Neural cell (in vitro differentiated cells): Measurements from ENCODE around the gene CEP162.

Source experiments
- EP300 ChIP-seq: fragments of 450-650 bp; conservative IDR thresholded peaks from 2 replicates; pipeline ENCODE4 v1.6.1; 2014; ENCODE audit warnings: antibody characterized with exemption, mild to moderate bottlenecking, moderate library complexity; ENCODE audit not compliant: poor library complexity, severe bottlenecking
- EZH2 ChIP-seq: fragments of 200-600, 300-800 bp; shearing (Covaris generic), sonication (generic); IDR thresholded peaks from 2 replicates; pipeline ENCODE4 v1.6.1; 2014; ENCODE audit warnings: antibody characterized with exemption, low read length, borderline replicate concordance, mild to moderate bottlenecking; ENCODE audit not compliant: insufficient read depth, poor library complexity, severe bottlenecking
- RAD21 ChIP-seq: fragments of 450-650 bp; conservative IDR thresholded peaks from 2 replicates; pipeline ENCODE4 v1.6.1; 2014; ENCODE audit warnings: antibody characterized with exemption, mild to moderate bottlenecking, moderate library complexity
- TAF1 ChIP-seq: IDR thresholded peaks from 2 replicates; pipeline ENCODE4 v1.6.1; 2012; ENCODE audit warnings: low read depth
- TF ChIP-seq, protein P1 (sequence below): fragments of 450-650 bp; IDR thresholded peaks from 2 replicates; pipeline ENCODE4 v1.5.1; 2014; ENCODE audit warnings: antibody characterized with exemption, mild to moderate bottlenecking, moderate library complexity; ENCODE audit not compliant: poor library complexity, severe bottlenecking
- TF ChIP-seq, protein P2 (sequence below): IDR thresholded peaks from 2 replicates; pipeline ENCODE4 v1.6.1; 2012; ENCODE audit warnings: borderline replicate concordance

GRCh38 chr6:84137051-84137375 is 90.4 kb downstream of the CEP162 start:
- TF ChIP-seq, protein P1, sequence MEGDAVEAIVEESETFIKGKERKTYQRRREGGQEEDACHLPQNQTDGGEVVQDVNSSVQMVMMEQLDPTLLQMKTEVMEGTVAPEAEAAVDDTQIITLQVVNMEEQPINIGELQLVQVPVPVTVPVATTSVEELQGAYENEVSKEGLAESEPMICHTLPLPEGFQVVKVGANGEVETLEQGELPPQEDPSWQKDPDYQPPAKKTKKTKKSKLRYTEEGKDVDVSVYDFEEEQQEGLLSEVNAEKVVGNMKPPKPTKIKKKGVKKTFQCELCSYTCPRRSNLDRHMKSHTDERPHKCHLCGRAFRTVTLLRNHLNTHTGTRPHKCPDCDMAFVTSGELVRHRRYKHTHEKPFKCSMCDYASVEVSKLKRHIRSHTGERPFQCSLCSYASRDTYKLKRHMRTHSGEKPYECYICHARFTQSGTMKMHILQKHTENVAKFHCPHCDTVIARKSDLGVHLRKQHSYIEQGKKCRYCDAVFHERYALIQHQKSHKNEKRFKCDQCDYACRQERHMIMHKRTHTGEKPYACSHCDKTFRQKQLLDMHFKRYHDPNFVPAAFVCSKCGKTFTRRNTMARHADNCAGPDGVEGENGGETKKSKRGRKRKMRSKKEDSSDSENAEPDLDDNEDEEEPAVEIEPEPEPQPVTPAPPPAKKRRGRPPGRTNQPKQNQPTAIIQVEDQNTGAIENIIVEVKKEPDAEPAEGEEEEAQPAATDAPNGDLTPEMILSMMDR: no peak
- TF ChIP-seq TAF1 (no peak), EZH2 (no peak), RAD21 (no peak), EP300 (no peak)
- TF ChIP-seq, protein P2, sequence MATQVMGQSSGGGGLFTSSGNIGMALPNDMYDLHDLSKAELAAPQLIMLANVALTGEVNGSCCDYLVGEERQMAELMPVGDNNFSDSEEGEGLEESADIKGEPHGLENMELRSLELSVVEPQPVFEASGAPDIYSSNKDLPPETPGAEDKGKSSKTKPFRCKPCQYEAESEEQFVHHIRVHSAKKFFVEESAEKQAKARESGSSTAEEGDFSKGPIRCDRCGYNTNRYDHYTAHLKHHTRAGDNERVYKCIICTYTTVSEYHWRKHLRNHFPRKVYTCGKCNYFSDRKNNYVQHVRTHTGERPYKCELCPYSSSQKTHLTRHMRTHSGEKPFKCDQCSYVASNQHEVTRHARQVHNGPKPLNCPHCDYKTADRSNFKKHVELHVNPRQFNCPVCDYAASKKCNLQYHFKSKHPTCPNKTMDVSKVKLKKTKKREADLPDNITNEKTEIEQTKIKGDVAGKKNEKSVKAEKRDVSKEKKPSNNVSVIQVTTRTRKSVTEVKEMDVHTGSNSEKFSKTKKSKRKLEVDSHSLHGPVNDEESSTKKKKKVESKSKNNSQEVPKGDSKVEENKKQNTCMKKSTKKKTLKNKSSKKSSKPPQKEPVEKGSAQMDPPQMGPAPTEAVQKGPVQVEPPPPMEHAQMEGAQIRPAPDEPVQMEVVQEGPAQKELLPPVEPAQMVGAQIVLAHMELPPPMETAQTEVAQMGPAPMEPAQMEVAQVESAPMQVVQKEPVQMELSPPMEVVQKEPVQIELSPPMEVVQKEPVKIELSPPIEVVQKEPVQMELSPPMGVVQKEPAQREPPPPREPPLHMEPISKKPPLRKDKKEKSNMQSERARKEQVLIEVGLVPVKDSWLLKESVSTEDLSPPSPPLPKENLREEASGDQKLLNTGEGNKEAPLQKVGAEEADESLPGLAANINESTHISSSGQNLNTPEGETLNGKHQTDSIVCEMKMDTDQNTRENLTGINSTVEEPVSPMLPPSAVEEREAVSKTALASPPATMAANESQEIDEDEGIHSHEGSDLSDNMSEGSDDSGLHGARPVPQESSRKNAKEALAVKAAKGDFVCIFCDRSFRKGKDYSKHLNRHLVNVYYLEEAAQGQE: no peak
